SK-N-SH (cell line): ENCODE data around the gene TET2. TPM values are rescaled to one million over a fixed set of nuclear protein-coding genes. Genes with fewer than 3 reads are reported as not detected.

Source experiments
- CTCF ChIA-PET: fragments of 300-600, 350-600 bp; formaldehyde crosslinking; extraction: SDS; loops from one replicate; lab custom pipeline; 2021; lab: Yijun Ruan, JAX
- POLR2A ChIA-PET: fragments of 350-600 bp; sonication (Branson Sonifier 250); formaldehyde crosslinking; extraction: SDS; loops from one replicate; lab custom pipeline; 2020; ENCODE audit warnings: antibody characterized with exemption, inconsistent platforms; lab: Yijun Ruan, JAX
- DNase-seq: peaks from one replicate; pipeline ENCODE4 v3.0.0; 2012
- H2AFZ ChIP-seq: fragments of 200-600 bp; sonication (generic); 2 replicates; pipeline ENCODE4 v1.8.1; 2016; ENCODE audit warnings: antibody characterized with exemption, mild to moderate bottlenecking, low read depth
- H3F3A ChIP-seq: fragments of 200-600 bp; sonication (generic); replicated peaks from 2 replicates; pipeline ENCODE3; 2016; ENCODE audit warnings: antibody characterized with exemption, mild to moderate bottlenecking; ENCODE audit not compliant: insufficient read depth
- H3K27ac ChIP-seq, 2 experiments: fragments of 200-500 bp in 1 of 2; fragments of 200-600 bp in 1 of 2; sonication (Bioruptor generic) in 1 of 2; sonication (generic), shearing (Covaris generic) in 1 of 2; 2 replicates each; pipeline versions ENCODE4 v1.5.1 to v1.6.1; 2014 to 2016; ENCODE audit warnings: low read depth in 2 of 2, inconsistent platforms in 1 of 2, low read length in 1 of 2, mild to moderate bottlenecking in 1 of 2, mixed read lengths in 1 of 2
- H3K27me3 ChIP-seq: fragments of 200-600 bp; sonication (generic), shearing (Covaris generic); 2 replicates; pipeline ENCODE4 v1.6.1; 2016; ENCODE audit warnings: mixed run types; ENCODE audit not compliant: insufficient read depth
- H3K36me3 ChIP-seq, 2 experiments: fragments of 200-500 bp in 1 of 2; fragments of 200-600 bp in 1 of 2; sonication (Bioruptor generic) in 1 of 2; sonication (generic) in 1 of 2; replicated peaks in 1 of 2; 2 replicates each; pipeline versions ENCODE3 to v1.5.1; 2014 to 2016; ENCODE audit warnings: low read length in 1 of 2, mild to moderate bottlenecking in 1 of 2; ENCODE audit not compliant: insufficient read depth in 2 of 2, control insufficient read depth in 1 of 2
- H3K4me1 ChIP-seq, 2 experiments: fragments of 200-500 bp in 1 of 2; fragments of 200-600 bp in 1 of 2; sonication (Bioruptor generic) in 1 of 2; sonication (generic), shearing (Covaris generic) in 1 of 2; 2 replicates each; pipeline versions ENCODE4 v1.5.1 to v1.6.1; 2014 to 2016; ENCODE audit warnings: low read depth in 1 of 2, low read length in 1 of 2, mixed run types in 1 of 2; ENCODE audit not compliant: insufficient read depth in 2 of 2, control insufficient read depth in 1 of 2
- H3K4me2 ChIP-seq: fragments of 200-600 bp; sonication (generic), shearing (Covaris generic); 2 replicates; pipeline ENCODE4 v1.6.1; 2017; ENCODE audit warnings: mixed run types
- H3K4me3 ChIP-seq, 2 experiments: fragments of 200-500 bp in 1 of 2; fragments of 200-600 bp in 1 of 2; sonication (Bioruptor generic) in 1 of 2; sonication (generic), shearing (Covaris generic) in 1 of 2; 2 replicates each; pipeline versions ENCODE4 v1.5.1 to v1.8.1; 2014 to 2016; ENCODE audit warnings: low read depth in 2 of 2, inconsistent platforms in 1 of 2, low read length in 1 of 2, mild to moderate bottlenecking in 1 of 2, mixed read lengths in 1 of 2, moderate library complexity in 1 of 2
- H3K79me2 ChIP-seq: fragments of 200-600 bp; sonication (generic); 2 replicates; pipeline ENCODE4 v1.8.1; 2017; ENCODE audit warnings: mild to moderate bottlenecking; ENCODE audit not compliant: insufficient read depth
- H3K9ac ChIP-seq: fragments of 200-600 bp; sonication (generic); 2 replicates; pipeline ENCODE4 v1.6.1; 2017; ENCODE audit warnings: mixed run types
- H3K9me2 ChIP-seq: fragments of 200-600 bp; sonication (generic); 2 replicates; pipeline ENCODE4 v1.6.1; 2017; ENCODE audit warnings: mixed run types
- H3K9me3 ChIP-seq: fragments of 200-600 bp; sonication (generic); 2 replicates; pipeline ENCODE4 v1.6.1; 2017; ENCODE audit warnings: mixed run types, mild to moderate bottlenecking, moderate library complexity
- H4K20me1 ChIP-seq: fragments of 200-600 bp; sonication (generic); 2 replicates; pipeline ENCODE4 v1.6.1; 2017; ENCODE audit warnings: mild to moderate bottlenecking, mixed run types; ENCODE audit not compliant: insufficient read depth
- CTCF ChIP-seq: fragments of 200-600 bp; sonication (generic); IDR thresholded peaks from 2 replicates; pipeline ENCODE4 v1.6.1; 2017; ENCODE audit warnings: antibody characterized with exemption, mild to moderate bottlenecking, moderate library complexity
- ELF1 ChIP-seq: IDR thresholded peaks from 2 replicates; pipeline ENCODE4 v1.4.0; 2012
- EP300 ChIP-seq, 2 experiments: IDR thresholded peaks; 2 replicates each; pipeline versions ENCODE4 v1.4.0 to v1.6.1; 2012; ENCODE audit warnings: borderline replicate concordance in 1 of 2, low read depth in 1 of 2, low read length in 1 of 2
- FOSL2 ChIP-seq: IDR thresholded peaks from 2 replicates; pipeline ENCODE4 v1.4.0; 2012; ENCODE audit warnings: low read depth, mild to moderate bottlenecking, moderate library complexity, borderline replicate concordance
- FOXM1 ChIP-seq: IDR thresholded peaks from 2 replicates; pipeline ENCODE4 v1.4.0; 2012; ENCODE audit warnings: low read depth, mild to moderate bottlenecking
- GABPA ChIP-seq: IDR thresholded peaks from 2 replicates; pipeline ENCODE4 v1.4.0; 2012; ENCODE audit warnings: low read depth, mild to moderate bottlenecking
- GATA2 ChIP-seq: sonication (generic); formaldehyde crosslinking; IDR thresholded peaks from 2 replicates; pipeline ENCODE4 v1.5.0; 2020; ENCODE audit warnings: mild to moderate bottlenecking, missing genetic modification reagents
- IRF3 ChIP-seq: fragments of 150-350 bp; IDR thresholded peaks from 2 replicates; pipeline ENCODE4 v1.6.1; 2016; ENCODE audit warnings: mild to moderate bottlenecking, low read depth, low read length
- MEF2A ChIP-seq: IDR thresholded peaks from 2 replicates; pipeline ENCODE4 v1.4.0; 2012; ENCODE audit warnings: low read depth, borderline replicate concordance
- MXI1 ChIP-seq: IDR thresholded peaks from 2 replicates; pipeline ENCODE4 v1.6.1; 2012; ENCODE audit warnings: mild to moderate bottlenecking, low read depth, low read length, improper control_type of control experiment
- NFIC ChIP-seq: IDR thresholded peaks from 2 replicates; pipeline ENCODE4 v1.4.0; 2012; ENCODE audit warnings: borderline replicate concordance
- NRF1 ChIP-seq: IDR thresholded peaks from 2 replicates; pipeline ENCODE4 v1.6.1; 2012; ENCODE audit warnings: low read depth, mild to moderate bottlenecking, low read length
- POLR2AphosphoS5 ChIP-seq: IDR thresholded peaks from 2 replicates; pipeline ENCODE4 v1.6.1; 2012; ENCODE audit warnings: low read depth, low read length
- RAD21 ChIP-seq: IDR thresholded peaks from 2 replicates; pipeline ENCODE4 v1.6.1; 2012; ENCODE audit warnings: mild to moderate bottlenecking, low read length
- RCOR1 ChIP-seq: fragments of 150-350 bp; IDR thresholded peaks from 2 replicates; pipeline ENCODE4 v1.6.1; 2017; ENCODE audit warnings: antibody characterized with exemption, low read length
- REST ChIP-seq: IDR thresholded peaks from 2 replicates; pipeline ENCODE4 v1.6.1; 2012; ENCODE audit warnings: mild to moderate bottlenecking, low read depth, low read length, moderate library complexity
- RFX5 ChIP-seq: IDR thresholded peaks from 2 replicates; pipeline ENCODE4 v1.6.1; 2012; ENCODE audit warnings: mild to moderate bottlenecking, improper control_type of control experiment, low read length
- RXRA ChIP-seq: IDR thresholded peaks from 2 replicates; pipeline ENCODE4 v1.4.0; 2012; ENCODE audit warnings: low read depth, mild to moderate bottlenecking, borderline replicate concordance
- SIN3A ChIP-seq: IDR thresholded peaks from 2 replicates; pipeline ENCODE4 v1.6.1; 2012; ENCODE audit warnings: low read depth, mild to moderate bottlenecking, low read length, moderate library complexity, borderline replicate concordance
- SMC3 ChIP-seq: IDR thresholded peaks from 2 replicates; pipeline ENCODE4 v1.6.1; 2012; ENCODE audit warnings: low read depth, low read length, improper control_type of control experiment
- TCF12 ChIP-seq: IDR thresholded peaks from 2 replicates; pipeline ENCODE4 v1.4.0; 2012
- YY1 ChIP-seq: IDR thresholded peaks from 2 replicates; pipeline ENCODE4 v1.4.0; 2012; ENCODE audit warnings: low read depth, mild to moderate bottlenecking
- ZBTB33 ChIP-seq: IDR thresholded peaks from 2 replicates; pipeline ENCODE4 v1.4.0; 2012; ENCODE audit warnings: low read depth, borderline replicate concordance
- polyA plus RNA-seq, 3 experiments: library from polyadenylated mRNA; depleted of rRNA; stranded (reverse); fragments of >200 nt; gene quantifications; 2 replicates each; pipeline ENCODE4 v1.2.3, GENCODE V29; 2012
- TF ChIP-seq, protein P1 (sequence below): fragments of 150-350 bp; IDR thresholded peaks from 2 replicates; pipeline ENCODE4 v1.6.1; 2017; ENCODE audit warnings: antibody characterized with exemption, low read length, low read depth, borderline replicate concordance
- TF ChIP-seq, protein P2 (sequence below): IDR thresholded peaks from 2 replicates; pipeline ENCODE4 v1.4.0; 2012; ENCODE audit warnings: low read depth, borderline replicate concordance

Gene TET2
- polyA plus RNA-seq, 1 of the 3 experiments (the other 2 are of a cell fraction) = 3.5 TPM

GRCh38 chr4:105192474-105192873 is 45.8 kb downstream of the TET2 start:
- H3K27ac ChIP-seq = peak overlapping the region; percentile 67 to 88; a peak in 3 of 4 replicates
- TF ChIP-seq NFIC = peak; percentile 75
- TF ChIP-seq NRF1 = no peak
- TF ChIP-seq TCF12 = no peak
- no peak for TF ChIP-seq MEF2A
- no peak for TF ChIP-seq EP300 (IDR thresholded peaks at IDR 0.05; ENCODE audit: borderline replicate concordance in 1 of 2, low read depth in 1 of 2, low read length in 1 of 2)
- no peak for TF ChIP-seq ZBTB33
- TF ChIP-seq GABPA = no peak
- peak; percentile 28; the same call in 1 of the 2 replicates for TF ChIP-seq FOSL2
- no peak for TF ChIP-seq POLR2AphosphoS5
- TF ChIP-seq RAD21 = no peak
- TF ChIP-seq RXRA = no peak
- TF ChIP-seq, protein P1, sequence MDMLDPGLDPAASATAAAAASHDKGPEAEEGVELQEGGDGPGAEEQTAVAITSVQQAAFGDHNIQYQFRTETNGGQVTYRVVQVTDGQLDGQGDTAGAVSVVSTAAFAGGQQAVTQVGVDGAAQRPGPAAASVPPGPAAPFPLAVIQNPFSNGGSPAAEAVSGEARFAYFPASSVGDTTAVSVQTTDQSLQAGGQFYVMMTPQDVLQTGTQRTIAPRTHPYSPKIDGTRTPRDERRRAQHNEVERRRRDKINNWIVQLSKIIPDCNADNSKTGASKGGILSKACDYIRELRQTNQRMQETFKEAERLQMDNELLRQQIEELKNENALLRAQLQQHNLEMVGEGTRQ = no peak
- TF ChIP-seq ELF1 = no peak
- no peak for TF ChIP-seq RCOR1
- TF ChIP-seq GATA2 = no peak
- TF ChIP-seq SMC3 = no peak
- TF ChIP-seq SIN3A = no peak
- no peak for TF ChIP-seq YY1
- no peak for TF ChIP-seq MXI1
- TF ChIP-seq CTCF = no peak
- TF ChIP-seq FOXM1 = no peak
- no peak for TF ChIP-seq IRF3
- TF ChIP-seq REST = no peak
- TF ChIP-seq, protein P2, sequence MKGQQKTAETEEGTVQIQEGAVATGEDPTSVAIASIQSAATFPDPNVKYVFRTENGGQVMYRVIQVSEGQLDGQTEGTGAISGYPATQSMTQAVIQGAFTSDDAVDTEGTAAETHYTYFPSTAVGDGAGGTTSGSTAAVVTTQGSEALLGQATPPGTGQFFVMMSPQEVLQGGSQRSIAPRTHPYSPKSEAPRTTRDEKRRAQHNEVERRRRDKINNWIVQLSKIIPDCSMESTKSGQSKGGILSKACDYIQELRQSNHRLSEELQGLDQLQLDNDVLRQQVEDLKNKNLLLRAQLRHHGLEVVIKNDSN = no peak
- TF ChIP-seq RFX5 = no peak

More at GRCh38 chr4:105192474-105192873, 45.8 kb downstream of the TET2 start:
- Histone ChIP-seq H3K79me2 (peaks cover 64% of the 10 kb centered on the region), H3K9me2 (no peaks in the 10 kb centered on the region), H3K27me3 (no peaks in the 10 kb centered on the region), H4K20me1 (no peaks in the 10 kb centered on the region; the same call in 1 of the 2 replicates), H3F3A (peaks cover 41% of the 10 kb centered on the region), H3K4me2 (peak overlapping the region; percentile 45), H3K4me3 (no peak overlapping the region), H3K9ac (peak overlapping the region; percentile 50; the same call in 1 of the 2 replicates), H2AFZ (no peak overlapping the region), H3K36me3 (peaks cover 11% of the 10 kb centered on the region in 2 experiments), H3K9me3 (no peaks in the 10 kb centered on the region), H3K4me1 (peaks cover 0 to 57% of the 10 kb centered on the region in 2 experiments)
- no peak for DNase-seq
- POLR2A ChIA-PET = no interaction called here
- CTCF ChIA-PET = no interaction called here
